Measurements from ENCODE around the gene SLC5A9. TPM values are rescaled to one million over a fixed set of nuclear protein-coding genes. Genes with fewer than 3 reads are reported as not detected.

The SLC5A9 gene
- total and polyA plus RNA-seq, 2 experiments from 2014 or later: 20.9 to 26.5 TPM

- WGBS (ENCODE audit: low lambda C conversion rate, missing lambda C conversion rate): 90% methylated on average over 5 of the region's 5 CpGs
- DNase-seq (ENCODE audit: low spot score): no peak
- Histone ChIP-seq H3K27ac (no peak overlapping the region), H4K20me1 (ENCODE audit: insufficient read depth, poor library complexity, severe bottlenecking) (no peaks in the 10 kb centered on the region), H3K79me2 (no peaks in the 10 kb centered on the region), H2AFZ (no peak overlapping the region), H3K36me3 (replicated peaks; ENCODE audit: insufficient read depth, low read depth) (no peaks in the 10 kb centered on the region), H3K4me3 (no peak overlapping the region), H3K9me3 (ENCODE audit: low read depth) (no peaks in the 10 kb centered on the region), H3K4me2 (no peak overlapping the region), H3K4me1 (ENCODE audit: insufficient read depth) (no peaks in the 10 kb centered on the region), H3K9me2 (replicated peaks; ENCODE audit: insufficient read depth) (no peaks in the 10 kb centered on the region), H3K27me3 (no peaks in the 10 kb centered on the region)
- TF ChIP-seq CTCF (IDR thresholded peaks at IDR 0.05; ENCODE audit: poor library complexity) (no peak), EZH2 (IDR thresholded peaks at IDR 0.05; ENCODE audit: borderline replicate concordance) (no peak), EZH2phosphoT487 (IDR thresholded peaks at IDR 0.05; ENCODE audit: low read depth, severe bottlenecking, unreplicated experiment) (no peak)
These were observed 16.1 kb upstream of the SLC5A9 start for GRCh38 chr1:48206371-48206770.

GRCh38 chr1:48207131-48207530 lies 15.4 kb upstream of the SLC5A9 start:
- H3K79me2 ChIP-seq: no peaks in the 10 kb centered on the region
- no peaks in the 10 kb centered on the region for H3K27me3 ChIP-seq
- TF ChIP-seq CTCF (IDR thresholded peaks at IDR 0.05; ENCODE audit: poor library complexity): no peak
- no peak for TF ChIP-seq EZH2phosphoT487 (IDR thresholded peaks at IDR 0.05; ENCODE audit: low read depth, severe bottlenecking, unreplicated experiment)
- no peak for TF ChIP-seq EZH2 (IDR thresholded peaks at IDR 0.05; ENCODE audit: borderline replicate concordance)
- 84% methylated on average over 3 of the region's 3 CpGs for WGBS (ENCODE audit: low lambda C conversion rate, missing lambda C conversion rate)
- H3K36me3 ChIP-seq (replicated peaks; ENCODE audit: insufficient read depth, low read depth): no peaks in the 10 kb centered on the region
- no peak for DNase-seq (ENCODE audit: low spot score)
- no peak overlapping the region for H3K4me2 ChIP-seq
- H3K27ac ChIP-seq: no peak overlapping the region
- H3K4me3 ChIP-seq: no peak overlapping the region
- H2AFZ ChIP-seq: no peak overlapping the region
- no peaks in the 10 kb centered on the region for H3K9me3 ChIP-seq (ENCODE audit: low read depth)
- H4K20me1 ChIP-seq (ENCODE audit: insufficient read depth, poor library complexity, severe bottlenecking): no peaks in the 10 kb centered on the region
- H3K4me1 ChIP-seq (ENCODE audit: insufficient read depth): no peaks in the 10 kb centered on the region
- no peaks in the 10 kb centered on the region for H3K9me2 ChIP-seq (replicated peaks; ENCODE audit: insufficient read depth)

GRCh38 chr1:48207536-48208075 lies 14.9 kb upstream of the SLC5A9 start:
- Histone ChIP-seq H3K79me2 (no peaks in the 10 kb centered on the region), H3K27me3 (no peaks in the 10 kb centered on the region), H2AFZ (no peak overlapping the region), H3K4me2 (no peak overlapping the region), H3K4me1 (ENCODE audit: insufficient read depth) (no peaks in the 10 kb centered on the region), H3K27ac (no peak overlapping the region), H3K9me3 (ENCODE audit: low read depth) (no peaks in the 10 kb centered on the region), H4K20me1 (ENCODE audit: insufficient read depth, poor library complexity, severe bottlenecking) (no peaks in the 10 kb centered on the region), H3K4me3 (no peak overlapping the region), H3K9me2 (replicated peaks; ENCODE audit: insufficient read depth) (no peaks in the 10 kb centered on the region), H3K36me3 (replicated peaks; ENCODE audit: insufficient read depth, low read depth) (no peaks in the 10 kb centered on the region)
- no peak for DNase-seq (ENCODE audit: low spot score)
- WGBS (ENCODE audit: low lambda C conversion rate, missing lambda C conversion rate): 80% methylated on average over 3 of the region's 3 CpGs
- TF ChIP-seq CTCF (IDR thresholded peaks at IDR 0.05; ENCODE audit: poor library complexity) (no peak), EZH2phosphoT487 (IDR thresholded peaks at IDR 0.05; ENCODE audit: low read depth, severe bottlenecking, unreplicated experiment) (no peak)

GRCh38 chr1:48208251-48208650 lies 14.3 kb upstream of the SLC5A9 start:
- TF ChIP-seq EZH2 (IDR thresholded peaks at IDR 0.05; ENCODE audit: borderline replicate concordance) (no peak), EZH2phosphoT487 (IDR thresholded peaks at IDR 0.05; ENCODE audit: low read depth, severe bottlenecking, unreplicated experiment) (no peak), CTCF (IDR thresholded peaks at IDR 0.05; ENCODE audit: poor library complexity) (no peak)
- DNase-seq (ENCODE audit: low spot score): no peak
- Histone ChIP-seq H3K36me3 (replicated peaks; ENCODE audit: insufficient read depth, low read depth) (no peaks in the 10 kb centered on the region), H3K79me2 (no peaks in the 10 kb centered on the region), H3K4me2 (no peak overlapping the region), H2AFZ (no peak overlapping the region), H4K20me1 (ENCODE audit: insufficient read depth, poor library complexity, severe bottlenecking) (no peaks in the 10 kb centered on the region), H3K9me2 (replicated peaks; ENCODE audit: insufficient read depth) (no peaks in the 10 kb centered on the region), H3K4me3 (no peak overlapping the region), H3K4me1 (ENCODE audit: insufficient read depth) (no peaks in the 10 kb centered on the region), H3K27ac (no peak overlapping the region), H3K27me3 (no peaks in the 10 kb centered on the region), H3K9me3 (ENCODE audit: low read depth) (no peaks in the 10 kb centered on the region)
- 65% methylated on average over 12 of the region's 12 CpGs for WGBS (ENCODE audit: low lambda C conversion rate, missing lambda C conversion rate)

Measured in hepatocyte (in vitro differentiated cells).